GM18526 (cell line): ENCODE measurements around the gene FREM3.

Experiments
- POLR2A ChIP-seq: IDR thresholded peaks from 3 replicates; pipeline ENCODE4 v1.6.1; 2011; ENCODE audit not compliant: insufficient read length; ENCODE audit errors: extremely low read depth

The FREM3 gene

DNA sequence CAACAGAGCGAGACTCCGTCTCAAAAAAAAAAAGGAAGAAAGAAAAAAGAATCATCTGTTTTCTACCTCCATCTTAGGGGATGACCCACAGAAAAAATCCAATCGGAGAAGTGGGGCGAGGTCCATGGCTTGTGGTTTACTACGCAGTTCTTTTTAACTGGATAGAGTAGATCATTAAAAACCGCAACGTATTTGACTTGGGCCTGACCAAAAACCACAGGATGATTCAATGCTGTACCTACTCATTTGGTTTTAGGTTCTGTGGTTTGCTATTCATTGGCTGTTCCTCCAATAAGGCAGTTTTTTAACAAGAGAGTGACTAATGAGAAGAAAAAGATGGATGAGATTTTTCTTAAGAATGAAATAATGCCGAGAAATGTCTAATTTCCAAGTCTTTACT lies 83.7 kb downstream of the FREM3 start:
- no peak for TF ChIP-seq POLR2A

GRCh38 chr4:143609492-143609891 lies 91.0 kb downstream of the FREM3 start:
- no peak for TF ChIP-seq POLR2A

GRCh38 chr4:143606480-143606879 lies 94.0 kb downstream of the FREM3 start:
- TF ChIP-seq POLR2A = no peak

GRCh38 chr4:143599827-143600226 lies 100.6 kb downstream of the FREM3 start:
- TF ChIP-seq POLR2A = no peak

DNA sequence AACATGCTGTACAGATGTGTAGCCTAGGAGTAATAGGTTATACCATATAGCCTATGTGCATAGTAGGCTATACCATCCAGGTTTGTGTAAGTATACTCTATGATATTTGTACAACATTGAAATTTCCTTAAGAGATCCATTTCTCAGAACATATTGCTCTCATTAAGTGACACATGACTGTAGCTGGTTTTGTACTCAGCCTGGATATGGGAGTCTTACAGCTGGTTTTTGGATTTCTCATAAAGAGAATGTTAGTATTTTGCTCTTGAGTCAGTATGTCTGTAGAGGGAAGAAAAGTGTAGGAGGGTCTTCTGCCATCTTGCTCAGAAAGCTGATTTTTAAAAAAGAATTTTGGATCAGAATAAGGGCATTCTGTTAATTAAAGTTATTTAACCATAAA lies 101.7 kb downstream of the FREM3 start:
- TF ChIP-seq POLR2A = no peak

GRCh38 chr4:143597276-143597675 lies 103.2 kb downstream of the FREM3 start:
- TF ChIP-seq POLR2A = no peak

DNA sequence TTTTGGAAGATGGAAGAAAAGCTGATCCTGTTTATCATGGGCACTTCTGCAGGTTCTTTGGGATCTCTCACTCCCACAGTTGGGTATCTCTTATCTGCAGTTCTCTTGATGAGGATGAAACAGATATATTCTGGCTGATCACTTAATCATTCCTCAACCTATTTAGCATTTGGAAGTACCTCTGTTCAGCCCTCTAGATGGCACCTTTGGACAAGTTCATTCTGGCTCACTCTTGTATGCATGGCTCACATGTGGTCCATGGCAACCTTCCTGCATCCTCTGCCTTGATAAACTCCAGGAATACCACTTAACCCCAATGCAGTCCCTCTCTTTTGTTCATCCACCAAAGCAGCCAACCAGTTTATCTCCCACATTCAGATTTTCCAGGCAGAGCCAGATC lies 112.8 kb downstream of the FREM3 start:
- TF ChIP-seq POLR2A = no peak

DNA sequence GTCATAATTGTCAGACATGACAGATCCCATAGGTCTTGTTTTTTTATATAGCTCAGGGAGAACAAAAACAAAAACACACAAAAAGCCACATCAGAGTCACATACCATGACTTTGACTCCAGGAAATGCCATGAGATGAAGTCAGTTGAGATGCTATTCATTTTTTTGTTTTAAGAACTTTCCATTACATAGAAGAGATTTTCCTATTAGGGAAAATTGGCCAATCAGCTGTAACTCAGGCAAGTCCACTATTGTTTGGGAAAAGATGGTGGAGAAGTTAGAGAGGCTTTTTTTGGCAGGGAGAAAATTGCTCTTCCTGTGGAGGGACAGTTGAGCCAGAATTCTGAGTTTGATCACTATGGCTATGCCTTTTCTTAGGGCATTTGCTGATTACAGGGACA lies 114.4 kb downstream of the FREM3 start:
- TF ChIP-seq POLR2A = no peak

DNA sequence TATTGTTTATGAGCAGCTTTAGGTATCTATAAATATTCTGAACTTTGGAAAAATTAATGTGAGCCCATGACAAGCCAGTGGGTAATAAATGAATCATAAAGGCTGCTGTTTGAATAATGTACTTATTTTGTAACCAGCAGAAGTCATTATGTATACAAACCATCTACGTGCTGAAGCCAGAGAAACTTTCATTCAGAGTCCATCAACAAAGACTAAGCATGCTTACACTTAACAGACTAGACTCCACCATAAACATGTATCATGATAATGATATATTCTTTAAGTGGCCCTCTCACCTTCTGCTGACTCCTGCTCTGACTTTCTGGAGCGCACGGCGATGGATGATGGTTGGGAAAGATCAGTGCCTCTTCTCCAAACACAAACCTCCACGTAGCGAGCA lies 114.9 kb downstream of the FREM3 start:
- no peak for TF ChIP-seq POLR2A

DNA sequence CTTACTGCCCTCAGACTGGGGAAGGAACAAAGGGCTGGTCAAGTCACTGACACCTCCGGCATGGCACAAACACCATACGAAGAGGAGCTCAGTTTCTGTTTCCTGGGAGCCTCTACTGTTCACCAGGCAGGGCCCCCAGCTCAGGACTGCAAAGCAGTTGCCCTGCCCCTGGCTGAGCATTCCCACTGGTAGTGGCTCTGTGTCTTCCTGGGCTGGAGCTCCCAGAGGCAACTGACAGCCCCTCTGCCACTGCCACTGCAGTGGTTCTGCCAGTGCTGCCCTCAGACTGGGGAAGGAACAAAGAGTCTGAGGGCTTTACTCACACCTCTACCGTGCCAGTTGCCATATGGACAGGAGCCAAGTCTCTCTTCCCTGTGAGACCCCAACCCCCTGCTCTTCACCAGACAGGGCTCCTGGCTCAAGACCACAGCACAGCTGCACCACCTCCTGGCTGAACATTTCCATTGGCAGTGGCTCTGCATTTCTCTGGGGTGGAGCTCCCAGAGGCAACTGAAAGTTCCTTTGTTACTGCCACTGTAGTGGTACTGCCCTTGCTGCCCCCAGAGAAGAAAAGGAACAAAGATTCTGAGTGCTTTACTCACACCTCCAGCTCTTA lies 119.0 kb downstream of the FREM3 start:
- TF ChIP-seq POLR2A = no peak

GRCh38 chr4:143575331-143575730 lies 125.1 kb downstream of the FREM3 start:
- TF ChIP-seq POLR2A = no peak

DNA sequence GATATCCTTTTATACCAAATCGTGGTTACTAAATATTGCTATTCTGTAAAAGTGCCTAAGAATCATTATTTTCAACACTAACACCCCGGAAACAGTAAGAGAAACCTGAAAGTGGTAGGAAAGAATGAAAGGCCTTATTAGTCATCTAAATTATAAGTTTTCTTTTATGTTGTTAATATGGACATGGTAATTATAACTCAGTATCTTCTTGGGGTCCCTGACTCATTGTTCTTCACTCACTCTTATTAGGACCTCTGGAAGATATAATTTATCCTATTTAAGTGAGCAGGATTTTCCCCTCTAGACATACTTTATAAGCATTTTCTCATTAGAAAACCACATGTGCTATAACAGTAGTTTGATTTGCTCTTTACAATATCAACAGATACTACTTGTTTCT lies 136.0 kb downstream of the FREM3 start:
- TF ChIP-seq POLR2A = no peak

DNA sequence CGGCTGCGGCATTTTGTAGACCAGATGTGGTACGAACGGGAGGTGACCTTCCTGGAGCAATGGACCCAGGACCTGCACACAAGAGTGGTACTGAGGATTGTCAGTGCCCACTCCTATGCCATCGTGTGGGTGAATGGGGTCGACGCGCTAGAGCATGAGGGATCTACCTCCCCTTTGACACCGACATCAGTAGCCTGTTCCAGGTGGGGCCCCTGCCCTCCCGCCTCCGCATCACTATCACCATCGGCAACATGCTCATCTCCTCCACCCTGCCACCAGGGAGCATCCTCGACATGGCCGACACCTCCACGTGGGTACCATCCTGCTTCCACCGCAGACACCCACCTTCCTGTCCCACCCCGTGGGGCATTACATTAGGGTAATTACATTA lies 140.7 kb downstream of the FREM3 start:
- no peak for TF ChIP-seq POLR2A

GRCh38 chr4:143558823-143559756 lies 141.4 kb downstream of the FREM3 start:
- no peak for TF ChIP-seq POLR2A

DNA sequence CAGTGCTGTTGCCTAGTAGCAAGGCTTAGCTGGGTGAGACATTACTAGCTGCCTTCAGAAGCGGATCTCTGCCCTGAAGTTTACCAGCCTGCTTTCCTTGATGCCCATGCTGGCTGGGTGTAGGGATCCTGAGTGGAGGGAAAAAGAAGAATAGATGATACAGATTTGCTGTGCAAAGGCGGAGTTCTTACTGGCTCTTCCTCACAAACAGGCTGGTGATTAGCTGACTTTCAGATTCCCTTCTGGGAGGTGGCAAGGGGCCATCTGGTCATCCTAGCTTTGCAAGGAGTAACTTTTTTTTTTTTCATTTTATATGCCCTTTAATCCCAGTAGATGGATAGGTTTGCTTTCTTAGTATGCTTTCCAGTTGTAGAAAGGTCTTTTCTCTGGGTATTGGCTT lies 142.2 kb downstream of the FREM3 start:
- no peak for TF ChIP-seq POLR2A

- TF ChIP-seq POLR2A = no peak
These were observed 144.8 kb downstream of the FREM3 start for GRCh38 chr4:143555676-143556075.

DNA sequence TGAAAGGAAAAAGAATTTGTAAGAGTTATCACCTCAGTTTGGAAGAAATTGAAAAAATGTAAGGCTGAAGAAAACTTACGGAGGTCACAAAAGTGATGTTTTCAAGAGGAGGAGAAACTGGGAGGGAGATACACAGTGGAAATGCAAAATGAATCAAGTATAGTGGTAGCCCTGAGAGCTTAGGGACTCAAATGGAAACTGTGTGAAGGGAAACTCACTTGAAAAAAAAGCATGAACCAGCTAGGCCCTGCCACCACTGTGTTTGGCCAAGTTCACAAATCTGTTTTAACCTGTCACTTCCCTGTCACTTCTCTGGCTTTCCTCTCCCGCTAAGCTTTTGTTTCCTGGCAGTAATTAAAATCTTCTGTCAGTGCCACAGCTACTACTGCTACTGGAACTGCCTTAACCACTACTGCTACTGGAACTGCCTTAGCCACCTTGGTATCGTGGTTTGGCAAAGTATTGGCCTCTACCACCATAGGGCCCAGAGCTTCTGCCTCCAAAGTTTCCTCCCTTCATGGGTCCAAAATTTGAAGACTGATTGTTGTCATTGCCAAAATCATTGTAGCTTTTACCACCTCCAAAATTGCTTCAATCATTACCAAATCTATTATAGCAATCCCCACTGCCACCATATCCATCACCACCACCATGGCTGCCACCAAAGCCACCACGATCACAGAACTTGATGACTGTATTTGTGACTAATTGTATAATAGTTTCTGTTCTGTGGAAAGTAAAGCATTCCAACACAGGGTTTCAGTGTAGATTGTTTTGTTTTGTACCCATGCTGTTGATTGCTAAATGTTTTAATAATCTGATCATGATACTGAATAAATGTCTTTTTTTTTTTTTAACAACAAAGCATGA lies 145.5 kb downstream of the FREM3 start:
- no peak for TF ChIP-seq POLR2A
